Left hindlimb (tissue), 1 donor: ENCODE results near the gene CRTAC1.

Source experiments
- DNase-seq: peaks from one replicate; pipeline ENCODE4 v3.0.0-alpha.2; 2018

CRTAC1 gene

DNA sequence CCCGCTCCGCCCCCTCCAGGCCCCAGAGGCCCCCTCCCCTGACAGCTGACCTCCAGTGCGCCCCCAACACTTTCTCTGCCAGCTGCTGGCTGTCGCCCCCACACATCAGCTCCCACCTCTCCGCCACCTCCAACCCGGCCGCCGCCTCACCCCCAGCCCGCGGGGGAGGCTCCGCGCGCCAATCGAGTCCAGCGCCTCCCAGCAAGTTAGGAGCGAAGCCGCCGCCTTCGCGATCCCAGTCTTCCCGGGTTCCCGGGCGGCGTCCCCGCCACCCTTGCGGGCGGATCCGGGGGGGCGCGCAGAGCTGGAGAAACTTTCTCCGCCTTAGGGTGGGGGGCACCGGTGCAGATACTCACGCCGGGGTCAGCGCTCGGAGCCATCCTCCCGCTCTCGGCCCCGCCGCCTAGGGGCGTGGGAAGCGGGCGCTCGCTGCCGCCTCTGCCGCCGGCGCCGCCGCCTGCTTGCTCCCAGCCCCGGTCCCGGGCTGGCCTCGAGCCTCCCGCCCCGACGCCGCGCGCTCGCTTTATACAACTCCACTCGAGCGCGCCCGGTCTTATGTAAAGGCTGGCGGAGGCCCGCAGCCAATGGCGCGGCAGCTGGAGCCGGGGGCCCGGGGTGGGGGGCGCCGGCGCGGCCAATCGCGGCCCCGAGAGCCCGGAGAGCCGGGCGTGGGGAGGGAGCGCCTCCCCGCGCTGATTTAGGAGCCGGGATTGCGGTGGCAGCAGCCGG is at the start of gene CRTAC1:
TSS of gene CRTAC1 (minus strand) at position 529 of the 729 bp plus-strand sequence. CDS start at position 380, 149 bp downstream.
- peak; percentile 76 for DNase-seq

- no peak for DNase-seq
These were observed 48.4 kb upstream of the CRTAC1 start for GRCh38 chr10:98078774-98079173.

DNA sequence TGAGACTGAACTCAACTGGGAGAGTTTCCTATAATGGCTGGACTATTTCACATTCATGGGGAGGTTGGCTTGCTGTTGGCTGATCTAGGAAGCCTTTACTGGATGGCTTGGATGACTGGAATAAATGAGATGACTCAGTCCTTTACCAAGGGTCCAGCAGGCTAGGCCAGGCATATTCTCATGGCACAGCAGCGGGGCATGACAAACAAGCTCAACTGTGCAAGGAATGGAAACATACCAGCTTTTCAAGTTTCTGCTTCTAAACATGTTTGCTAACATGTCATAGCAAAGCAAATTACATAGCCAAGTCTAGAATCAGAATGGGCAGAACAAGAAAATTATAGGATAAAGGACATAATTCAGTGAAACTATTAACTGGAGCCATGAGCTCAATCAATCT is 46.8 kb upstream of the CRTAC1 start:
- DNase-seq = no peak

DNA sequence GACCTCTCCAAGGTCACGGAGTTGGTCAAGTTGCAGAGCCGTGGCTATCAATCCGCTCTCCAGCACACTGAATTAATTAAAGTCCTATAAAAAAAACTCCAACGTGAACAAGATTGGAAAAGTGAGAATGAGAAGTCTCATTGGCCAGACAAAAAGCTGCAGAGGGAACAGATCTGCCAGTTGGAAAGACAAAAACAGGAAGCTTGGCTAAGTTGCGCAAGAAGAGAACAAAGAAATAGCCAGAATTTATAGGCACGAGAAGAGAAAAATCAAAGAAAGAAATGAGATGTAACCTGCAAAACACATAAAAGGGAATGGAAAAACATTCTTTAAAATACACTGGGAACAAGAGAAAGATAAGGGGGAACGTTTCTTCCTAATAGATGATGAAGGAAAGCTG is 45.7 kb upstream of the CRTAC1 start:
- no peak for DNase-seq

DNA sequence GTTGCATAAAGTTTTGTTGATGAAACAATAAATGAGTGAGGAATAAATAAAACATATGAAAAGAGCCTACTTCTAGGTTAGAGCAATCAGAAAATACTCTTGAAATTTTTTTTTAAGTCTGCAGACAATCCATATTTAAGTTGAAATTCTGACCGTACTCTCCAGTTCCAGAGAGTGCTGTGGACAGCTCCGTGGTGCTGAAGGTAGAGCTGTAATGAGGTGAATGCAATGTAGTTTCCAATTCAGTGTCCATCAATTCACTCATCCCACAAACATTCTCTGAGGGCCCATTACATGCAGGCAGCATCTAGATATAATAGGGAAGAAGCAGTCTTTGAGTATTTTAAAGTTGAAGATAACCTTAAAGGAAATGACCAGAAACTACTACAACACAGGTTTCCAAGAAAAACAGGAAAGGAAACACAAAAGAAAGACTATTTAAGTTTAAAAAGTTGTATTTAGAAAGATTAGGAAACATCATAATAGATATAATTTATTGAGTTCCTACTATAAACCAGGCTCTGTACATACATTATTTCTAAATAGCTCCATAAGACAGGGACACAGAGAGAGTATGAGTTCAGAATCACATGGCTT is 44.0 kb upstream of the CRTAC1 start:
- DNase-seq = no peak

GRCh38 chr10:98067165-98067564 is 36.7 kb upstream of the CRTAC1 start:
- DNase-seq = no peak

- no peak for DNase-seq
These were observed 33.3 kb upstream of the CRTAC1 start for GRCh38 chr10:98063740-98064027.

DNA sequence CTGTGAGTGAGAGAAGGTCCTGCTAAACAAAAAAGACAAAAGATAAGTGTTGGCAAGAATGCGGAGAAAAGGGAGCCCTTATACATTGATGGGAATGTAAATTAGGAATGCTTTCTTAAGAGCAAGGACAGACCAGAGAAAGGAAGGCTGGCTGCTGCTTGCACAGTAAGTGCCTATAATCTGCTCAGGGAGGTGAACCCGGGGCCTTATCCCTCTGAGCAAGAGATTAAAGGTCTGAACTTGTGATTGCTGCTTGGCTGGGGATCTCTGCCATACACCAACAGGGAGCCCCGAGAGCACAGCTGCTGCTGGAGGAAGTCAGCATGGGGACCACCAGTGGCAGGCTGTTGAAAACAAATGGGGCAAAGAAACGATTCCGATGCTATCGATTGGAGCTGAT is 32.0 kb upstream of the CRTAC1 start:
- DNase-seq = no peak

- no peak for DNase-seq
These were observed 29.7 kb upstream of the CRTAC1 start for GRCh38 chr10:98060079-98060478.

GRCh38 chr10:98058295-98058694 is 27.9 kb upstream of the CRTAC1 start:
- no peak for DNase-seq

- DNase-seq = no peak
These were observed 25.6 kb upstream of the CRTAC1 start for GRCh38 chr10:98055841-98056516.

DNA sequence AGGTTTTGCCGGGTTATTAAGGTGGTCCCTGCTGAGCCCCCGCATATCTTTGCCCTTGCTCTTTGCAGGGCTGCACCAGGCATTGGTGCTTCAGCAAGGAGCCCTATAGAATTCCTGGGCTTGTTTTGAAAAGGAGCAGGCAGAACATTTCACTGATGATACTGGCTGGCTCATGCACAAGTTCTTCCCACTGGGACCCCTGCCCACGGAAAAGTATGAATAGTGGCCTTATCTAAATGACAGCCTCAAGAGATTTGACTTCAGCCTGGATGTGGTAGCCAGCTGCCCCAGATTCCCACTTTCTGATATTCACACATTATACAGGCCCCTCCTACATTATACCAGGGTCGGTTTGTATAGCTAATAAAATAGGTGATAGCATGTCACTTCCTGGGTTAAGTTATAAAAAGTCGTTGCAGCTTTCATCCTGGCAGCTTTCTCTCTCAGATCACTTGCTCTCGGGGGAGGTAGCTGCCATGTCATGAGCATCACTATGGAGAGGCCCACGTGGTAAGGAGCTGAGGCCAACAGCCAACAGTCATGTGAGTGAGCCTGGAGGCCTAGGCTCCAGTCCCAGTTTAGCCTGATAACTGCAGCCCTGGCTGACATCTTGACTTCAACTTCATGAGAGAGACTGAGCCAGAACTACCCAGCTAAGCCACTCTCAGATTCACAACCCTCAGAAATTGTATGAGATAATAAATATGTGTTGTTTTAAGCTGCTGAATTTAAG is 16.8 kb upstream of the CRTAC1 start:
- no peak for DNase-seq

DNA sequence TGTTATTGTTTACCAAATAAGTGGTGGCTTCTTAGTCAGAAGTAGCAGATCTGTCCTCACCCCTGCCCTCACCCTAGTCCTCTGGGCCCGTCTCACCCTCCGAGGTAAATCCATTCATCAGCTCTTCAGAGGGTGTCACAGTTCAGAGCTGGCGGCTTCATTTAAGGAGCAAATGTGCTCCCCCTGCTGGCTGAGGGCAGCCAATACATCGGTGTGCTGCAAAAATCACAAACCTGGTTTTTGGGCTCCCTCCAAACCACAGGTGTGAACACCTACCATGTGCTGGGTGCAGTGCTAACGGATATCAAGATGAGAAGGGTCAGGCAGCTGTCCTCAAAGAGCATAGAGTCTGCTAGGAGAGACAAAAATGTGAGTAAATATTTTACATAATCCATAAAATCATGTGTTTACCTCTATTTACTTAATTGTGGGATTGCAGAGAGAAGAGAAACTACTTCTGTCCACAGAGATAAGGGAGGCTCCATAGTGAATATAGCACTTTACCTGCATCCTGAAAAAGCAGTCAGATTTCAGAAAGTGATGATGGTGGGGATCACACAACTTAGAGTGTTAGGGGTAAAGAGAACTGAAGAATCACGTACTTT is 15.5 kb upstream of the CRTAC1 start:
- no peak for DNase-seq

DNA sequence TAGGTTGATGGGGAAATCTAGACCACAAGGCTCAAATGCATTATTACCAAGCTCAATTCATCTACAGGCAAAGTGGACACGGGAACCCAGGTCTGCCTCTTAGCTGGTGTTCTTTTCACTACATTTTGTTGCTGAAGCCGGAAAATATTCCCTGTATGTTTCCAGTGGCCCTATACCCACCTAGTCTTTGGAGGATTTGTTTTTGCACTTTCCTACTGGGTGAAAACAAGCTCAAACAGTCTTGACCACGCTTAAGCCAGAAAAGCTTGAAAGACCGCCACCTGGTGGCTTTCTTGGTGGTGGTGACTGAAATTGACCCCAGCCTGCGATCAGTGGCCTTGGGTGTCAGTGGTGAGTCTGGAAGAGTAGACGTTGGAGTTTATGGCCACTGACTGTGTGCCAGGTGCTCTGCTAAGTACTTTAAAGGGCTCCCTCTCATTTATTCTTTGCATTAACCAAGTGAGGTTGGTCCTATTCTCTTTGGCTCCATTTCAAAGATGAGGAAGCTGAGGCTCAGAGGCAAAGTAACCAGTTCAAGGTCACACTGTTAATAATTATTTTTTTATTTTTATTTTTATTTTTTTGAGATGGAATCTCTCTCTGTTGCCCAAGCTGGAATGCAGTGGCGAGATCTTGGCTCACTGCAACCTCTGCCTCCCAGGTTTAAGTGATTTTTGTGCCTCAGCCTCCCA is 11.1 kb upstream of the CRTAC1 start:
- peak; percentile 51 for DNase-seq

GRCh38 chr10:98039690-98040381 is 9.4 kb upstream of the CRTAC1 start:
- DNase-seq = no peak

GRCh38 chr10:98038288-98038687 is 7.9 kb upstream of the CRTAC1 start:
- no peak for DNase-seq

GRCh38 chr10:98035599-98035998 is 5.2 kb upstream of the CRTAC1 start:
- DNase-seq = no peak

- DNase-seq = no peak
These were observed 3.1 kb upstream of the CRTAC1 start for GRCh38 chr10:98033515-98033914.

DNA sequence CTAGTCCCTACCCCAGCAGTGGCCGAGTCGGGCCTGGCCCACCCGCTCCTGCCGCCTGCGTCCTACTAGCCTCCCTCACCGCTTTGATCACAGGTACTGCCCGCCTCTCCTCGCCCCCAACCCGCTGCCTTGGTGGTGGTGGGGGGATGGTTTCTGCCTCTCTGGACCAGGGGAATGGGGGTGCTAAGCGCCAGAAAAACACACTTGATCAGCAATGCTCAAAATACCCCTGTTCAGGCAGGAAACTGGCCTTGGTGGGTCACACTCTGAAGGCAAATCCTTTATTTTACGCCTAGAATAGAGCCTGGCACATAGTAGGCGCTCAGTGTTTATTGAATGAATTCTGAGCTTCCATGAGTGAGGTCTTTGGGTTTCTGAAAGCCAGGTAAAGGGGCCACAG is 1.0 kb upstream of the CRTAC1 start:
- DNase-seq = no peak

- no peak for DNase-seq
These were observed 590 bp upstream of the CRTAC1 start for GRCh38 chr10:98030991-98031431.

- DNase-seq = no peak
These were observed 1.0 kb downstream of the CRTAC1 start for GRCh38 chr10:98029149-98030092.
